HUES48 (cell line): Measurements from ENCODE around the gene NXN.

Source experiments
- H3K27ac ChIP-seq: one replicate; pipeline ENCODE4 v1.7.0; 2013; ENCODE audit warnings: low read depth, low read length, inconsistent platforms
- H3K27me3 ChIP-seq: 2 replicates; pipeline ENCODE4 v1.6.1; 2013; ENCODE audit warnings: mild to moderate bottlenecking, low read length; ENCODE audit not compliant: control insufficient read depth, insufficient read depth
- H3K36me3 ChIP-seq: 2 replicates; pipeline ENCODE4 v1.6.1; 2013; ENCODE audit warnings: low read length; ENCODE audit not compliant: control insufficient read depth, insufficient read depth
- H3K4me1 ChIP-seq: 2 replicates; pipeline ENCODE4 v1.6.1; 2013; ENCODE audit warnings: mild to moderate bottlenecking, low read length; ENCODE audit not compliant: control insufficient read depth, insufficient read depth
- H3K4me3 ChIP-seq: 2 replicates; pipeline ENCODE4 v1.5.1; 2013; ENCODE audit warnings: mild to moderate bottlenecking, low read depth, low read length
- H3K9ac ChIP-seq: 2 replicates; pipeline ENCODE4 v1.6.1; 2013; ENCODE audit warnings: mild to moderate bottlenecking, low read depth, low read length, moderate library complexity
- H3K9me3 ChIP-seq: 2 replicates; pipeline ENCODE4 v1.6.1; 2013; ENCODE audit warnings: low read length; ENCODE audit not compliant: control insufficient read depth, insufficient read depth

NXN gene

DNA sequence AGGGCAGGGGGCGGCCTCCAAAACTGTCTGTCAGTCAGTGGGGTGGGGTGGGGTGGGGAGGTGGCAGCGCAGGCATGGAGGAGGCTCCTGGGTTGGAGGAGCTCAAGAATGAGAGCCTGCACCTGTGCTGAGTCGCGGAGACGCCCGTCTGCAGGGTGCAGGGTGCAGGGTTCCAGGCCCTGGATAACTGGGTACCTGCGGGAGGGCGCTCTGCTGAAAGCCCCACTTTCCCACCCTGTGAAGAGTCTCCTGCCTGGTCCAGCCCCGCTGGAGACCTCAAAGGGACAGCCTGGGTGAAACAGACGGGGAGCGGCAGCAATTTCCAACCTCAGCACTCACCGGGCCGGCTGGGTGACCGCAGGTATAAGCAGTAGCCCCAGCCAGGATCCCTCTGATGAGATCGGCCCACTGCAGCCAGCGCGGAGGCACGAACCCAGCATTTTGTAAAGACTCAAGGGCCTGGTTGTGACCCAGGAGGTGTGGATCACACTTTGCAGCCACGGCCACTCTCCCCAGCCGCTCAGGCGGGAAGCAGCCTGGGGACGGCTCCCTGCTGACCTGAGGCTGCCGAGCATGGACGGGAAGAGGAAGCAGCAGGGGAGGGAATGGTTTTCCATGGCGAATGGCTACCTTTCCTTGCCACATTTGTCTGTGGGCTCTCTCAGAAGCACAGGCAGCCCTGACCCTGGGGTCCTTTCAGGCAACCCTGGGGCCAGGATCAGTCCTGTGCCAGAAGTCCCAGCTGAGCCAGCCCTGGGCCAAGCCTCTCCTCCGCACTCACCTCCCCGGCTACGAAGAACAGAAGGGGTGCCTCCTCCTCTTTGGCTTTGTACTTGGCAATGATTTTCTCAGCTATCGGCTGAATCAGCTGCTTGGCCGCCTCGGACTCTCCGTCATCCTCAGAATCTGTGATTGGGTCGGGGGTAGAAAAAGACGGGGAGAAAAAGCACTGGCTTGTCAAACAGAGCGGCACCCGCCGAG is 176.4 kb downstream of the NXN start:
- Histone ChIP-seq H3K4me3 (no peak overlapping the region), H3K4me1 (no peaks in the 10 kb centered on the region), H3K36me3 (peaks cover 34% of the 10 kb centered on the region)

DNA sequence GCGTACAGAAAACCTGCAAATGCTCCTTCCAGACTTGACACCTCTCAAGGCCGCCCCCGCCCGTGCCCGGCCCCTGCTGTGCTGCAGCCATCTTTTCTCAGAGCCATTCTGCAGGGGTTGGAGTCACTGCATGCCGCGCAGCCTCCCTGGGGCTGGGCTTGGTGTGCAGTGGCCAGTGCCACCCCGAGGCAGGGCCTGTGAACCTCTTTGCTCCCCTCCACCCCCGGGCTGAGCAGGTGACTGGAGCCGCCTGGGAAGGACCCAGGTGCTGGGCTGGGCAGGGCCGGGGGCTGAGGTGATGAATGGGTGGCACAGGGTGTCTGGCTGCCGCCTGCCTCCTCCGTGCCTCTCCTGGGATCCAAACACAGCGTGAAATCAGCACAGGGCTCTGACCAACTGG is 177.1 kb downstream of the NXN start:
- H3K27me3 ChIP-seq: no peaks in the 10 kb centered on the region
- H3K27ac ChIP-seq: no peak overlapping the region
- H3K4me1 ChIP-seq: no peaks in the 10 kb centered on the region
- H3K9ac ChIP-seq: no peak overlapping the region
- H3K9me3 ChIP-seq: no peaks in the 10 kb centered on the region
- no peak overlapping the region for H3K4me3 ChIP-seq
- H3K36me3 ChIP-seq: peaks cover 34% of the 10 kb centered on the region

More for the DNA sequence above, 176.4 kb downstream of the NXN start:
- Histone ChIP-seq H3K27ac (no peak overlapping the region), H3K27me3 (no peaks in the 10 kb centered on the region), H3K9me3 (no peaks in the 10 kb centered on the region), H3K9ac (no peak overlapping the region)

DNA sequence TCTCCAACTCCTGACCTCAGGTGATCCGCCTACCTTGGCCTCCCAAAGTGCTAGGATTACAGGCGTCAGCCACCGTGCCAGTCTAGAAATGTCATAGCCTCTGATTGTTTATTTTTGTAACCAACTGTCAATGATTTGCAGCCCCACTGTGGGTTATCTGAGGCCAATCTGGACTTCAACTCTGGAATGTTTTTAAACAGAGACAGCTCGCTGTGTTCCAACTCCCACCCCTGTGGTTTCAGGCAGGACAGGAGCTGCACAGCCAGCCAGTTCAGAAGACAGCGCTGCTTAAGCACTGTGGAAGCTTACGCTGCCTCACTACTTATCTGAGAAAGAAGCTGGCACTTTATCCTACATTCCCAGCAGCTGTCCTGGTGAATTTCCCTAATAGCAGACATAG is 177.9 kb downstream of the NXN start:
- no peaks in the 10 kb centered on the region for H3K27me3 ChIP-seq
- H3K36me3 ChIP-seq: peaks cover 39% of the 10 kb centered on the region
- no peak overlapping the region for H3K4me3 ChIP-seq
- no peak overlapping the region for H3K27ac ChIP-seq
- no peaks in the 10 kb centered on the region for H3K4me1 ChIP-seq
- no peaks in the 10 kb centered on the region for H3K9me3 ChIP-seq
- H3K9ac ChIP-seq: no peak overlapping the region

DNA sequence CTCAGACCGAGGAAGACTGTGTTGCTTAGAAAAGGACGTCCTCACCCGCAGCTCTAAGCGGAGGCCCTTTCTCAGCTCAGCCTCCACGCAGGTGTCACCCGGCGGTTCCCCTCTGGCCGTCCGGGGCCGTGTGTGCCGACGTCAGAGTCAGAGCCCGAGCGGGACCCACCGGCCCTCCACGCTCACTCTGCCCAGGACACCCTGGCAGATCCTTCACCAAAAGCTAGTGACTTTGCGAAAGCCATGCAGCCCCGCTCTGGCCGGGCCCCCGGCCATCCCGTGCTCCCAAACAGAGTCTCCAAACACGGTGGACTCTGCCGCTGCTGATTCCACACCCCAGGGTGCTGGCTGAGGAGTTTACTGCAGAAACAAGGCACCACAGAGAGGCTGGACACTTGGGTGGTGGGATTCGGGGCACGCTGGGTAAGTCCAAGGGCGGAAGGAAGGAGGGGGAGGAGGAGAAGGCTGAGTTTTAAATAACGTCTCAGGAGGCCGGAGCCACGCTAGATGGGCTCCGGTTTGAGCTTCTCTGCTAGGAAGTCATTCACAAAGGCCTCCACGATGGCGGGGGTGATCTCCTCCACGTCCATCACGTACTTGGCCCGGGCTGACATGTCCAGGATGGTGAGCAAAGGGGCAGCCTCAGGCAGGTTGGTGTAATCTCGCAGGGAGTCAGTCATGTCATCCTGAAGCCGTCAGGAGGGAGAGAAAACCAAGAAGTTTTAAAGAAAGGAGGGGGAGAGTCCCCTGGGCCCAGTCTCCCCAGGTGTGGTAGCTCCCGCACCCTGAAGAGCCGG is 178.9 kb downstream of the NXN start:
- Histone ChIP-seq H3K9ac (no peak overlapping the region), H3K27me3 (no peaks in the 10 kb centered on the region), H3K27ac (no peak overlapping the region)

DNA sequence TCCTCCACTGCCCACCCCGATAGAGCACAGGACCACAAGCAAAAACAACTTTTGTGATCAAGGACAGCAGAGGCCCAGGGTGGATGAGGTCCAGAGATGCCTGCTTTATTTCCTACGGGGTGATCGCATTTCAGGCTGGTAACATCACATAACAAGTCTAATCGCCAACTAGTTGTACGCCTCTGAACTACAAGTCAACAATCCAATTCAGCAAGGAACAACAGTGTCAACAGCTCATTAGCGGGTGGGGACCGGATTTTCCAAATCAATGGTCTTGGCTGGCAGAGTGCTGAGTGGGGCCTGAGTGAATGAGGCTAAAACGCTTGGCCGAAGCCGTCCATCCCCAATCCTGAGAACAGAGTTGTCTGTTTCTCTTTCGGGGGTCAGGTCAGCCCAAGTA is 180.3 kb downstream of the NXN start:
- no peaks in the 10 kb centered on the region for H3K9me3 ChIP-seq
- H3K36me3 ChIP-seq: peaks cover 43% of the 10 kb centered on the region
- H3K4me3 ChIP-seq: no peak overlapping the region
- H3K4me1 ChIP-seq: no peaks in the 10 kb centered on the region
- H3K27ac ChIP-seq: no peak overlapping the region
- no peaks in the 10 kb centered on the region for H3K27me3 ChIP-seq
- H3K9ac ChIP-seq: no peak overlapping the region

More for the DNA sequence above, 178.9 kb downstream of the NXN start:
- Histone ChIP-seq H3K9me3 (no peaks in the 10 kb centered on the region), H3K4me3 (no peak overlapping the region), H3K36me3 (peaks cover 43% of the 10 kb centered on the region), H3K4me1 (no peaks in the 10 kb centered on the region)

DNA sequence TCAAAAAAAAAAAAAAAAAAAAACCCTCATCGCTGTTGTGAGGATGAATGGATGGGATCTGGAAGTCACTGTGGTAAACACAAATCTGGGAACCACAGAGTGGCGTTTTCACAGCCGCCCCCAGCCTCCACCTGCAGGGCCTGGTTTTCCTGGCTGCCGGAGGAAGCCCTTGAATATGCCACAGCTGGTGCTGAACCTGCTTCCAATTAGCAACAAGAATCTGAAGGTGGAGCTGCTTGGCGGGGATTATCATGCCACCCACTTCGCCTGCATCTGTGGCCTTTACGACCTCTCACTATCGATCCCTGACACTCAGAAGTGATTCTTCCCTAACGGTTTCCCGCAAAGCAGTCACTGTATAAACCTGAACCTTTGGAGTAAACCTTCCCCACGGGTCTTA is 181.3 kb downstream of the NXN start:
- H3K9me3 ChIP-seq: no peaks in the 10 kb centered on the region
- no peaks in the 10 kb centered on the region for H3K4me1 ChIP-seq
- no peaks in the 10 kb centered on the region for H3K27me3 ChIP-seq
- H3K9ac ChIP-seq: no peak overlapping the region
- H3K4me3 ChIP-seq: no peak overlapping the region
- H3K36me3 ChIP-seq: peaks cover 39% of the 10 kb centered on the region
- no peak overlapping the region for H3K27ac ChIP-seq

DNA sequence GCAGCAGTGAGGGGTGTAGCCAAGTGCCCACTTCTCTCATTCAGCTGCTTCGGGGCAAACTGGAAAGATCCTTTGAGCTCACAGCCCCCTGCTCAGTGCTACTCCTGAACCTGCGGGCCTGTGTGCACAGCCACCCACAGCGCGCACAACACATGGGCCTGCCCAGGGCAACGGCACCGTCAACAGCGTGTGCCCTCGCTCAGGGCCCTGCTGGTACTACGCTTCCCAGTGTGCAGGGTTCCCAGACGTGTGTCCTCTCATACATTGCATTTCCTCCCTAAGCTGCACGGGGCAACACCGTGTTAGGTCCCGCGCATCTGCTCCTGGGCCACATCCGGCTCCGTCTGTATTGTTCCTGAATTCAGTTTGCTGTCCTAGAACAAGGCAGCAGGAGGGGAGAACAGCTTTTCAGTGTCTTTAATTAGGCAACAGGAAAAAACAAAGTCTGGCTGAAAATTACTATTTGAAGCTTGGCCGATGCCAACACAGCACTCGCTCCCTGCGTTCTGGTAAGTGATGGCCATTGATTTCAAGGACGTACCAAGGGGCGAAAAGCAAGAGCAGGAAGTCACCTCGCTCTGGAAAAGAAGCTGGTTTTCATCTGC is 182.2 kb downstream of the NXN start:
- no peak overlapping the region for H3K27ac ChIP-seq
- H3K36me3 ChIP-seq: peaks cover 40% of the 10 kb centered on the region
- no peaks in the 10 kb centered on the region for H3K4me1 ChIP-seq
- no peaks in the 10 kb centered on the region for H3K27me3 ChIP-seq
- H3K4me3 ChIP-seq: no peak overlapping the region
- H3K9me3 ChIP-seq: no peaks in the 10 kb centered on the region
- H3K9ac ChIP-seq: no peak overlapping the region

DNA sequence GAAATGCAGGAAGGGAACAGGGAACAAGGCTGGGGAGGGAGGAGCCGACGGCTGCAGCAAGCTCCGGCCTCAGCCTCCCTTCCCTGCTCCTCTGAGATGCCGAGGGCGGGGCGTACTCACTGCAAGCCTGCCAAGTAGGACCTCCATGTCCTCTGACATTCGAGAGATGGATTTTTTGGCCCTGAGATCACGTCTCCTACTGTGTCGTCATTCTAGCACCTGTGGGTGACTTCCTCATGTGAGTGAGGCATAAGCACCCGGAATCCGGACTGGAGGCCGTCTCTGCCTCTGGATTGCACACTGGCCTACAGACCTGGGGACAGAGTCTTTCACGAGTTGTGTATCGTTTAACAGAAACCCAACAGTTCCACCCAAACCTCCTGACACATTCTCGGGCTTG is 183.0 kb downstream of the NXN start:
- H3K4me1 ChIP-seq: no peaks in the 10 kb centered on the region
- H3K27me3 ChIP-seq: no peaks in the 10 kb centered on the region
- H3K9me3 ChIP-seq: no peaks in the 10 kb centered on the region
- H3K27ac ChIP-seq: no peak overlapping the region
- no peak overlapping the region for H3K4me3 ChIP-seq
- H3K36me3 ChIP-seq: peaks cover 40% of the 10 kb centered on the region
- H3K9ac ChIP-seq: no peak overlapping the region

DNA sequence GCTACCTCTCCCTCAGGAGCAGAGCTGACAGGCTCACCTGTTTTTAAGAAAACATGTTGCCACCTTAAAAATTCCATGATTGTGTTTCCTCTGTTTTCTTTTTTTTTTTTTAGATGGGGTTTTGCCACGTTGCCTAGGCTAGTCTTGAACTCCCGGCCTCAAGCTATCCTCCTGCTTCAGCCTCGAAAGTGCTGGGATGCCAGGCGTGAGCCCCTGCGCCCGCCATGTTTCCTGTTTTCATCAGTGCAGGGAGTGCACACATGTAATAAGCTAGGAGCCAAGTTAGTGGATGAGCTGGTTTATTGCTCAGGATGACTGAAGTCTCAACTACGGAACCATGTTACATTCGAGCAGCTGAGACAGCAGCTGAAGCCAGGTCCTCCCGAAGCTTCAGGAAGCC is 183.9 kb downstream of the NXN start:
- Histone ChIP-seq H3K9me3 (no peaks in the 10 kb centered on the region), H3K27ac (no peak overlapping the region), H3K27me3 (no peaks in the 10 kb centered on the region), H3K4me3 (no peak overlapping the region), H3K36me3 (peaks cover 42% of the 10 kb centered on the region), H3K4me1 (no peaks in the 10 kb centered on the region), H3K9ac (no peak overlapping the region)

DNA sequence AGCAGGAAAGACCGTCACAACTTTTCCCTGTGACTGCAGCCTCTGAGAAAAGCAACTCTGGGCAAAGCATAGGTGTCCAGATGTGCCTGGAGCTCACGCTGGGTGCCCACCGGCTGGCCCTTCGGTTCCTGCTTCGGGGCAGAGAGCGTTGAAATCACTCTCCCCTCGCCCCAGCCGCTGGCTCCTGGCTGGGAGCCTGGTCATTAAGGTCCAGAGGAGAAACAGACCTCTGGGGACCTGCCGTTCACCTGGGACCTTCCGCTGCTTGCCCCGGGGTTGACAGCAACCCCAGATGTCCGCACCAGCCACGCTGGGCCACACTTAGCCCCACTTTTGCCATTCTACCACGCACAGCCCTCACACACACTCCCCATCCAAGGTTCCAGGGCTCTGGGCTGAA is 184.3 kb downstream of the NXN start:
- no peak overlapping the region for H3K9ac ChIP-seq
- H3K27me3 ChIP-seq: no peaks in the 10 kb centered on the region
- peaks cover 38% of the 10 kb centered on the region for H3K36me3 ChIP-seq
- no peaks in the 10 kb centered on the region for H3K4me1 ChIP-seq
- H3K9me3 ChIP-seq: no peaks in the 10 kb centered on the region
- no peak overlapping the region for H3K4me3 ChIP-seq
- peak overlapping the region; percentile 44 for H3K27ac ChIP-seq
